HCT116 (cell line): ENCODE results near the gene CDK18. TPM values are rescaled to one million over a fixed set of nuclear protein-coding genes. Genes with fewer than 3 reads are reported as not detected.

Experiments
- ATAC-seq: fragments of 200-7000 bp; cut with Tn5 transposase; 2 replicates; pipeline ENCODE4 v1.9.1; 2020; ENCODE audit warnings: mild to moderate bottlenecking, moderate library complexity
- BruUV-seq: library from RNA; stranded (reverse); fragments of 400-500 nt; replicated peaks from 2 replicates; lab custom pipeline; 2021; lab: Mats Ljungman, UMichigan
- CTCF ChIA-PET: fragments of 300-600 bp; sonication (Branson Sonifier 250); formaldehyde crosslinking; loops from one replicate; lab custom pipeline; 2021; ENCODE audit warnings: antibody characterized with exemption; lab: Charles Lee
- POLR2A ChIA-PET: fragments of 300-600, 350-600 bp; sonication (Branson Sonifier 250); formaldehyde crosslinking; loops from one replicate; lab custom pipeline; 2021; ENCODE audit warnings: antibody characterized with exemption; lab: Charles Lee
- RAD21 ChIA-PET, 2 experiments: fragments of 300-600 bp; sonication (Branson Sonifier 250); formaldehyde crosslinking; loops; one replicate each; lab custom pipeline; 2023; ENCODE audit warnings: low total read pairs in 2 of 2; ENCODE audit not compliant: uncharacterized antibody in 2 of 2, unreplicated experiment in 2 of 2, low non-redundant PET in 1 of 2; lab: Charles Lee
- DNase-seq: peaks from one replicate; pipeline ENCODE4 v3.0.0-alpha.2; 2010; ENCODE audit warnings: low read depth, low spot score
- H2AFZ ChIP-seq: fragments of 200-600 bp; shearing (Covaris generic), sonication (generic); 2 replicates; pipeline ENCODE4 v1.6.1; 2017; ENCODE audit warnings: low read depth, mixed run types, mixed read lengths, antibody characterized with exemption, low read length; ENCODE audit not compliant: poor library complexity, severe bottlenecking
- H3K27ac ChIP-seq: 2 replicates; pipeline ENCODE4 v1.5.1; 2012; ENCODE audit warnings: low read depth, low read length
- H3K27me3 ChIP-seq: fragments of 200-600 bp; sonication (generic); 2 replicates; pipeline ENCODE4 v1.6.1; 2016; ENCODE audit warnings: mixed run types, low read length, mixed read lengths; ENCODE audit not compliant: insufficient read depth
- H3K36me3 ChIP-seq, 2 experiments: fragments of 200-500 bp in 1 of 2; fragments of 200-600 bp in 1 of 2; sonication (Bioruptor generic) in 1 of 2; sonication (generic) in 1 of 2; 2 replicates each; pipeline versions ENCODE4 v1.5.1 to v1.6.1; 2014 to 2016; ENCODE audit warnings: low read length in 2 of 2, inconsistent platforms in 1 of 2, mixed read lengths in 1 of 2, mixed run types in 1 of 2; ENCODE audit not compliant: insufficient read depth in 2 of 2, control insufficient read depth in 1 of 2
- H3K4me1 ChIP-seq, 2 experiments: fragments of 200-600 bp in 1 of 2; sonication (generic) in 1 of 2; 2 replicates each; pipeline versions ENCODE4 v1.5.1 to v1.6.1; 2012 to 2017; ENCODE audit warnings: low read length in 2 of 2, inconsistent platforms in 1 of 2, mild to moderate bottlenecking in 1 of 2, mixed read lengths in 1 of 2, mixed run types in 1 of 2, moderate library complexity in 1 of 2; ENCODE audit not compliant: insufficient read depth in 2 of 2, control insufficient read depth in 1 of 2
- H3K4me2 ChIP-seq: fragments of 200-600 bp; sonication (generic); 2 replicates; pipeline ENCODE4 v1.6.1; 2017; ENCODE audit warnings: mixed run types, low read length, mixed read lengths
- H3K4me3 ChIP-seq, 2 experiments: fragments of 200-600 bp in 1 of 2; sonication (generic) in 1 of 2; replicated peaks in 1 of 2; 2 replicates each; pipeline ENCODE4 v1.5.1; 2011 to 2016; ENCODE audit warnings: low read length in 2 of 2, control low read depth in 1 of 2, low read depth in 1 of 2, mild to moderate bottlenecking in 1 of 2, mixed read lengths in 1 of 2, mixed run types in 1 of 2
- H3K79me2 ChIP-seq: fragments of 200-600 bp; sonication (generic); 2 replicates; pipeline ENCODE4 v1.6.1; 2017; ENCODE audit warnings: mild to moderate bottlenecking, mixed run types, low read length, moderate library complexity, mixed read lengths; ENCODE audit not compliant: insufficient read depth
- H3K9ac ChIP-seq: fragments of 200-600 bp; sonication (generic); 2 replicates; pipeline ENCODE4 v1.6.1; 2016; ENCODE audit warnings: low read length, mixed read lengths
- H3K9me2 ChIP-seq: fragments of 200-600 bp; sonication (generic), shearing (Covaris generic); 2 replicates; pipeline ENCODE4 v1.6.1; 2017; ENCODE audit warnings: mixed run types, mild to moderate bottlenecking, moderate library complexity; ENCODE audit not compliant: insufficient read depth
- H3K9me3 ChIP-seq, 2 experiments: fragments of 200-500 bp in 1 of 2; fragments of 200-600 bp in 1 of 2; sonication (Bioruptor generic) in 1 of 2; sonication (generic) in 1 of 2; 2 replicates each; pipeline ENCODE4 v1.6.1; 2014 to 2017; ENCODE audit warnings: low read length in 2 of 2, mixed read lengths in 2 of 2, inconsistent platforms in 1 of 2, low read depth in 1 of 2, mild to moderate bottlenecking in 1 of 2, mixed run types in 1 of 2, moderate library complexity in 1 of 2; ENCODE audit not compliant: control insufficient read depth in 1 of 2, insufficient read depth in 1 of 2
- H4K20me1 ChIP-seq: fragments of 200-600 bp; sonication (generic), shearing (Covaris generic); 2 replicates; pipeline ENCODE4 v1.6.1; 2017; ENCODE audit warnings: mixed run types, mild to moderate bottlenecking, moderate library complexity; ENCODE audit not compliant: insufficient read depth
- ELF1 ChIP-seq: IDR thresholded peaks from 2 replicates; pipeline ENCODE4 v1.6.1; 2012; ENCODE audit warnings: low read depth, borderline replicate concordance
- JUND ChIP-seq: IDR thresholded peaks from 2 replicates; pipeline ENCODE4 v1.6.1; 2012
- SRF ChIP-seq: IDR thresholded peaks from 2 replicates; pipeline ENCODE4 v1.6.1; 2012; ENCODE audit warnings: low read depth
- intact Hi-C: fragments of 100-400 bp; cut with micrococcal nuclease; formaldehyde crosslinking; loops from 2 replicates; pipeline ENCODE4 v1.10.0; 2022
- total RNA-seq: library from RNA; stranded (reverse); gene quantifications from one replicate; pipeline ENCODE4 v1.2.1, GENCODE V29; 2021; ENCODE audit not compliant: unreplicated experiment
- TF ChIP-seq, protein P1 (sequence below): IDR thresholded peaks from 2 replicates; pipeline ENCODE4 v1.6.1; 2012; ENCODE audit warnings: low read depth
- TF ChIP-seq, protein P2 (sequence below): IDR thresholded peaks from 2 replicates; pipeline ENCODE4 v1.6.1; 2012
- TF ChIP-seq, protein P3 (sequence below): IDR thresholded peaks from 2 replicates; pipeline ENCODE4 v1.6.1; 2011; ENCODE audit warnings: mild to moderate bottlenecking, low read length, moderate library complexity; ENCODE audit not compliant: insufficient replicate concordance; ENCODE audit errors: extremely low read depth

The CDK18 gene
- total RNA-seq, 1 experiment from 2014 or later: 32.0 TPM

GRCh38 chr1:205545991-205546390, 41.5 kb downstream of the CDK18 start:
- no peak overlapping the region for H3K4me3 ChIP-seq
- DNase-seq (no peak), ATAC-seq (no peak)
- intact Hi-C loops: no loop called here
- H3K79me2 ChIP-seq: no peaks in the 10 kb centered on the region
- H3K4me2 ChIP-seq: no peak overlapping the region
- no peak overlapping the region for H3K9ac ChIP-seq
- POLR2A ChIA-PET: no interaction called here
- TF ChIP-seq SRF (no peak), JUND (no peak)
- RAD21 ChIA-PET: interaction anchor here in 1 of 2 experiments (0.6 kb wide), 1 partner anchor 192 kb away, joined by 3 read pairs; no protein-coding TSS in a partner anchor
- no peaks in the 10 kb centered on the region for H4K20me1 ChIP-seq
- CTCF ChIA-PET: interaction anchor here (1.0 to 1.1 kb wide), 2 partner anchors 22 to 113 kb away, joined by 3 read pairs; no protein-coding TSS in a partner anchor
- BruUV-seq: no TSS peak
- H2AFZ ChIP-seq: no peak overlapping the region
- H3K9me3 ChIP-seq: no peaks in the 10 kb centered on the region
- no peaks in the 10 kb centered on the region for H3K9me2 ChIP-seq
- peaks cover 0 to 8% of the 10 kb centered on the region in 2 experiments; a peak in 1 of 4 replicates for H3K4me1 ChIP-seq
- no peaks in the 10 kb centered on the region; the same call in 1 of the 2 replicates for H3K27me3 ChIP-seq
- H3K36me3 ChIP-seq: no peaks in the 10 kb centered on the region
- no peak overlapping the region for H3K27ac ChIP-seq

DNA sequence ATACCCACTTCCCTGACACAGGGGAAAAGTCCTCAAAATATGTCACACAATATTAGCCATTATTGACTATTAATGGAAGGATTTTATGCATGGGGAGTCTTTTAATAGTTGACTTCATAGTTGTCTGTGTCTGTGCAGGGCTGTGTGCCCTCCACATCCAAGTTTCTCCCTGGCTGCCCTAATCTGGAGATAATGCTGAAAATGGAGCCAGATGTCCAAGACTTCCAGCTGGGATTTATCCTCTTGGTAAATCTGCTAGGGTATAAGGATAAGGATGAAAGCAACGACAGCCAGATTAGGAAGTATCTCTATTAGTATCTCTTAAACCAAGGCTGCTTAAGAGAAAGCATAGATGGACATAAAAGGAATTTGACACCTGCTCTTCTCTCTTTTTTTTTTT, 42.1 kb downstream of the CDK18 start:
- no peak for ATAC-seq
- no peak for DNase-seq
- Histone ChIP-seq H3K79me2 (no peaks in the 10 kb centered on the region), H3K27me3 (no peaks in the 10 kb centered on the region; the same call in 1 of the 2 replicates), H3K4me3 (no peak overlapping the region), H3K27ac (no peak overlapping the region), H3K9me3 (no peaks in the 10 kb centered on the region), H4K20me1 (no peaks in the 10 kb centered on the region), H3K4me2 (no peak overlapping the region), H3K9me2 (no peaks in the 10 kb centered on the region), H3K4me1 (peaks cover 0 to 8% of the 10 kb centered on the region in 2 experiments; a peak in 1 of 4 replicates), H2AFZ (no peak overlapping the region), H3K9ac (no peak overlapping the region), H3K36me3 (no peaks in the 10 kb centered on the region)
- TF ChIP-seq, protein P1, sequence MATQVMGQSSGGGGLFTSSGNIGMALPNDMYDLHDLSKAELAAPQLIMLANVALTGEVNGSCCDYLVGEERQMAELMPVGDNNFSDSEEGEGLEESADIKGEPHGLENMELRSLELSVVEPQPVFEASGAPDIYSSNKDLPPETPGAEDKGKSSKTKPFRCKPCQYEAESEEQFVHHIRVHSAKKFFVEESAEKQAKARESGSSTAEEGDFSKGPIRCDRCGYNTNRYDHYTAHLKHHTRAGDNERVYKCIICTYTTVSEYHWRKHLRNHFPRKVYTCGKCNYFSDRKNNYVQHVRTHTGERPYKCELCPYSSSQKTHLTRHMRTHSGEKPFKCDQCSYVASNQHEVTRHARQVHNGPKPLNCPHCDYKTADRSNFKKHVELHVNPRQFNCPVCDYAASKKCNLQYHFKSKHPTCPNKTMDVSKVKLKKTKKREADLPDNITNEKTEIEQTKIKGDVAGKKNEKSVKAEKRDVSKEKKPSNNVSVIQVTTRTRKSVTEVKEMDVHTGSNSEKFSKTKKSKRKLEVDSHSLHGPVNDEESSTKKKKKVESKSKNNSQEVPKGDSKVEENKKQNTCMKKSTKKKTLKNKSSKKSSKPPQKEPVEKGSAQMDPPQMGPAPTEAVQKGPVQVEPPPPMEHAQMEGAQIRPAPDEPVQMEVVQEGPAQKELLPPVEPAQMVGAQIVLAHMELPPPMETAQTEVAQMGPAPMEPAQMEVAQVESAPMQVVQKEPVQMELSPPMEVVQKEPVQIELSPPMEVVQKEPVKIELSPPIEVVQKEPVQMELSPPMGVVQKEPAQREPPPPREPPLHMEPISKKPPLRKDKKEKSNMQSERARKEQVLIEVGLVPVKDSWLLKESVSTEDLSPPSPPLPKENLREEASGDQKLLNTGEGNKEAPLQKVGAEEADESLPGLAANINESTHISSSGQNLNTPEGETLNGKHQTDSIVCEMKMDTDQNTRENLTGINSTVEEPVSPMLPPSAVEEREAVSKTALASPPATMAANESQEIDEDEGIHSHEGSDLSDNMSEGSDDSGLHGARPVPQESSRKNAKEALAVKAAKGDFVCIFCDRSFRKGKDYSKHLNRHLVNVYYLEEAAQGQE: no peak
- TF ChIP-seq, protein P2, sequence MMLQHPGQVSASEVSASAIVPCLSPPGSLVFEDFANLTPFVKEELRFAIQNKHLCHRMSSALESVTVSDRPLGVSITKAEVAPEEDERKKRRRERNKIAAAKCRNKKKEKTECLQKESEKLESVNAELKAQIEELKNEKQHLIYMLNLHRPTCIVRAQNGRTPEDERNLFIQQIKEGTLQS: no peak
- TF ChIP-seq, protein P3, sequence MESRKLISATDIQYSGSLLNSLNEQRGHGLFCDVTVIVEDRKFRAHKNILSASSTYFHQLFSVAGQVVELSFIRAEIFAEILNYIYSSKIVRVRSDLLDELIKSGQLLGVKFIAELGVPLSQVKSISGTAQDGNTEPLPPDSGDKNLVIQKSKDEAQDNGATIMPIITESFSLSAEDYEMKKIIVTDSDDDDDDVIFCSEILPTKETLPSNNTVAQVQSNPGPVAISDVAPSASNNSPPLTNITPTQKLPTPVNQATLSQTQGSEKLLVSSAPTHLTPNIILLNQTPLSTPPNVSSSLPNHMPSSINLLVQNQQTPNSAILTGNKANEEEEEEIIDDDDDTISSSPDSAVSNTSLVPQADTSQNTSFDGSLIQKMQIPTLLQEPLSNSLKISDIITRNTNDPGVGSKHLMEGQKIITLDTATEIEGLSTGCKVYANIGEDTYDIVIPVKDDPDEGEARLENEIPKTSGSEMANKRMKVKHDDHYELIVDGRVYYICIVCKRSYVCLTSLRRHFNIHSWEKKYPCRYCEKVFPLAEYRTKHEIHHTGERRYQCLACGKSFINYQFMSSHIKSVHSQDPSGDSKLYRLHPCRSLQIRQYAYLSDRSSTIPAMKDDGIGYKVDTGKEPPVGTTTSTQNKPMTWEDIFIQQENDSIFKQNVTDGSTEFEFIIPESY: no peak
- no peak for TF ChIP-seq ELF1
- ChIA-PET POLR2A (no interaction called here), CTCF (interaction anchor here (1.0 to 1.1 kb wide), 2 partner anchors 23 to 112 kb away, joined by 3 read pairs; no protein-coding TSS in a partner anchor), RAD21 (interaction anchor here in 1 of 2 experiments (0.6 kb wide), 1 partner anchor 192 kb away, joined by 3 read pairs; no protein-coding TSS in a partner anchor)
- intact Hi-C loops: no loop called here
- no TSS peak for BruUV-seq
